Measurements from ENCODE around the gene SEMA5A.

The SEMA5A gene

GRCh38 chr5:9058666-9059065 is 487.2 kb downstream of the SEMA5A start:
- Histone ChIP-seq H3K4me3 (ENCODE audit: low read depth in 1 of 2, low read length in 2 of 2) (no peak overlapping the region), H3K27ac (ENCODE audit: low read depth, low read length) (no peak overlapping the region), H3K36me3 (ENCODE audit: control insufficient read depth in 1 of 2, insufficient read depth in 2 of 2, low read length in 2 of 2) (peaks cover 0 to 10% of the 10 kb centered on the region in 2 donors), H3K9me3 (ENCODE audit: control insufficient read depth in 1 of 2, low read length in 2 of 2) (no peaks in the 10 kb centered on the region), H3K4me1 (ENCODE audit: control insufficient read depth in 1 of 2, insufficient read depth in 2 of 2, low read length in 2 of 2) (peaks cover 0 to 4% of the 10 kb centered on the region in 2 donors), H3K27me3 (ENCODE audit: control insufficient read depth in 1 of 2, insufficient read depth in 2 of 2, low read length in 2 of 2) (no peaks in the 10 kb centered on the region), H3K9ac (ENCODE audit: low read depth in 1 of 2, low read length in 2 of 2) (no peak overlapping the region)

- Histone ChIP-seq H3K9me3 (ENCODE audit: control insufficient read depth in 1 of 2, low read length in 2 of 2) (no peaks in the 10 kb centered on the region), H3K4me1 (ENCODE audit: control insufficient read depth in 1 of 2, insufficient read depth in 2 of 2, low read length in 2 of 2) (peaks cover 0 to 4% of the 10 kb centered on the region in 2 donors), H3K9ac (ENCODE audit: low read depth in 1 of 2, low read length in 2 of 2) (no peak overlapping the region), H3K4me3 (ENCODE audit: low read depth in 1 of 2, low read length in 2 of 2) (no peak overlapping the region), H3K27ac (ENCODE audit: low read depth, low read length) (no peak overlapping the region), H3K36me3 (ENCODE audit: control insufficient read depth in 1 of 2, insufficient read depth in 2 of 2, low read length in 2 of 2) (peaks cover 0 to 14% of the 10 kb centered on the region in 2 donors), H3K27me3 (ENCODE audit: control insufficient read depth in 1 of 2, insufficient read depth in 2 of 2, low read length in 2 of 2) (no peaks in the 10 kb centered on the region)
These were observed 487.7 kb downstream of the SEMA5A start for GRCh38 chr5:9058161-9058560.

GRCh38 chr5:9057406-9058000 is 488.4 kb downstream of the SEMA5A start:
- no peaks in the 10 kb centered on the region for H3K9me3 ChIP-seq (ENCODE audit: control insufficient read depth in 1 of 2, low read length in 2 of 2)
- no peak overlapping the region for H3K27ac ChIP-seq (ENCODE audit: low read depth, low read length)
- no peak overlapping the region for H3K4me3 ChIP-seq (ENCODE audit: low read depth in 1 of 2, low read length in 2 of 2)
- no peak overlapping the region for H3K9ac ChIP-seq (ENCODE audit: low read depth in 1 of 2, low read length in 2 of 2)
- no peaks in the 10 kb centered on the region for H3K27me3 ChIP-seq (ENCODE audit: control insufficient read depth in 1 of 2, insufficient read depth in 2 of 2, low read length in 2 of 2)
- H3K4me1 ChIP-seq (ENCODE audit: control insufficient read depth in 1 of 2, insufficient read depth in 2 of 2, low read length in 2 of 2) = peaks cover 0 to 4% of the 10 kb centered on the region in 2 donors
- peaks cover 0 to 9% of the 10 kb centered on the region in 2 donors for H3K36me3 ChIP-seq (ENCODE audit: control insufficient read depth in 1 of 2, insufficient read depth in 2 of 2, low read length in 2 of 2)

- no peak overlapping the region for H3K27ac ChIP-seq (ENCODE audit: low read depth, low read length)
- H3K4me3 ChIP-seq (ENCODE audit: low read depth in 1 of 2, low read length in 2 of 2) = no peak overlapping the region
- no peaks in the 10 kb centered on the region for H3K9me3 ChIP-seq (ENCODE audit: control insufficient read depth in 1 of 2, low read length in 2 of 2)
- H3K27me3 ChIP-seq (ENCODE audit: control insufficient read depth in 1 of 2, insufficient read depth in 2 of 2, low read length in 2 of 2) = no peaks in the 10 kb centered on the region
- H3K9ac ChIP-seq (ENCODE audit: low read depth in 1 of 2, low read length in 2 of 2) = no peak overlapping the region
- peaks cover 0 to 9% of the 10 kb centered on the region in 2 donors for H3K36me3 ChIP-seq (ENCODE audit: control insufficient read depth in 1 of 2, insufficient read depth in 2 of 2, low read length in 2 of 2)
- peaks cover 0 to 4% of the 10 kb centered on the region in 2 donors for H3K4me1 ChIP-seq (ENCODE audit: control insufficient read depth in 1 of 2, insufficient read depth in 2 of 2, low read length in 2 of 2)
These were observed 489.8 kb downstream of the SEMA5A start for GRCh38 chr5:9056046-9056445.

GRCh38 chr5:9054821-9055589 is 490.9 kb downstream of the SEMA5A start:
- Histone ChIP-seq H3K9ac (ENCODE audit: low read depth in 1 of 2, low read length in 2 of 2) (no peak overlapping the region), H3K4me1 (ENCODE audit: control insufficient read depth in 1 of 2, insufficient read depth in 2 of 2, low read length in 2 of 2) (peaks cover 0 to 4% of the 10 kb centered on the region in 2 donors), H3K27ac (ENCODE audit: low read depth, low read length) (no peak overlapping the region), H3K36me3 (ENCODE audit: control insufficient read depth in 1 of 2, insufficient read depth in 2 of 2, low read length in 2 of 2) (peaks cover 0 to 9% of the 10 kb centered on the region in 2 donors), H3K9me3 (ENCODE audit: control insufficient read depth in 1 of 2, low read length in 2 of 2) (no peaks in the 10 kb centered on the region), H3K27me3 (ENCODE audit: control insufficient read depth in 1 of 2, insufficient read depth in 2 of 2, low read length in 2 of 2) (no peaks in the 10 kb centered on the region), H3K4me3 (ENCODE audit: low read depth in 1 of 2, low read length in 2 of 2) (no peak overlapping the region)

- H3K27ac ChIP-seq (ENCODE audit: low read depth, low read length) = no peak overlapping the region
- peaks cover 0 to 4% of the 10 kb centered on the region in 2 donors for H3K4me1 ChIP-seq (ENCODE audit: control insufficient read depth in 1 of 2, insufficient read depth in 2 of 2, low read length in 2 of 2)
- no peaks in the 10 kb centered on the region for H3K9me3 ChIP-seq (ENCODE audit: control insufficient read depth in 1 of 2, low read length in 2 of 2)
- H3K9ac ChIP-seq (ENCODE audit: low read depth in 1 of 2, low read length in 2 of 2) = no peak overlapping the region
- no peaks in the 10 kb centered on the region for H3K27me3 ChIP-seq (ENCODE audit: control insufficient read depth in 1 of 2, insufficient read depth in 2 of 2, low read length in 2 of 2)
- H3K36me3 ChIP-seq (ENCODE audit: control insufficient read depth in 1 of 2, insufficient read depth in 2 of 2, low read length in 2 of 2) = peaks cover 3 to 9% of the 10 kb centered on the region in 2 donors
- no peak overlapping the region for H3K4me3 ChIP-seq (ENCODE audit: low read depth in 1 of 2, low read length in 2 of 2)
These were observed 491.6 kb downstream of the SEMA5A start for GRCh38 chr5:9054322-9054721.

GRCh38 chr5:9052421-9052820 is 493.5 kb downstream of the SEMA5A start:
- Histone ChIP-seq H3K36me3 (ENCODE audit: control insufficient read depth in 1 of 2, insufficient read depth in 2 of 2, low read length in 2 of 2) (peaks cover 3 to 9% of the 10 kb centered on the region in 2 donors), H3K27ac (ENCODE audit: low read depth, low read length) (no peak overlapping the region), H3K4me1 (ENCODE audit: control insufficient read depth in 1 of 2, insufficient read depth in 2 of 2, low read length in 2 of 2) (no peaks in the 10 kb centered on the region), H3K9me3 (ENCODE audit: control insufficient read depth in 1 of 2, low read length in 2 of 2) (no peaks in the 10 kb centered on the region), H3K4me3 (ENCODE audit: low read depth in 1 of 2, low read length in 2 of 2) (no peak overlapping the region), H3K27me3 (ENCODE audit: control insufficient read depth in 1 of 2, insufficient read depth in 2 of 2, low read length in 2 of 2) (no peaks in the 10 kb centered on the region), H3K9ac (ENCODE audit: low read depth in 1 of 2, low read length in 2 of 2) (no peak overlapping the region)

GRCh38 chr5:9051779-9052178 is 494.1 kb downstream of the SEMA5A start:
- Histone ChIP-seq H3K27me3 (ENCODE audit: control insufficient read depth in 1 of 2, insufficient read depth in 2 of 2, low read length in 2 of 2) (no peaks in the 10 kb centered on the region), H3K36me3 (ENCODE audit: control insufficient read depth in 1 of 2, insufficient read depth in 2 of 2, low read length in 2 of 2) (peaks cover 3 to 9% of the 10 kb centered on the region in 2 donors), H3K4me1 (ENCODE audit: control insufficient read depth in 1 of 2, insufficient read depth in 2 of 2, low read length in 2 of 2) (no peaks in the 10 kb centered on the region), H3K27ac (ENCODE audit: low read depth, low read length) (no peak overlapping the region), H3K4me3 (ENCODE audit: low read depth in 1 of 2, low read length in 2 of 2) (no peak overlapping the region), H3K9me3 (ENCODE audit: control insufficient read depth in 1 of 2, low read length in 2 of 2) (no peaks in the 10 kb centered on the region), H3K9ac (ENCODE audit: low read depth in 1 of 2, low read length in 2 of 2) (no peak overlapping the region)

- Histone ChIP-seq H3K9me3 (ENCODE audit: control insufficient read depth in 1 of 2, low read length in 2 of 2) (no peaks in the 10 kb centered on the region), H3K27me3 (ENCODE audit: control insufficient read depth in 1 of 2, insufficient read depth in 2 of 2, low read length in 2 of 2) (no peaks in the 10 kb centered on the region), H3K27ac (ENCODE audit: low read depth, low read length) (no peak overlapping the region), H3K9ac (ENCODE audit: low read depth in 1 of 2, low read length in 2 of 2) (no peak overlapping the region), H3K4me1 (ENCODE audit: control insufficient read depth in 1 of 2, insufficient read depth in 2 of 2, low read length in 2 of 2) (no peaks in the 10 kb centered on the region), H3K36me3 (ENCODE audit: control insufficient read depth in 1 of 2, insufficient read depth in 2 of 2, low read length in 2 of 2) (peaks cover 0 to 3% of the 10 kb centered on the region in 2 donors), H3K4me3 (ENCODE audit: low read depth in 1 of 2, low read length in 2 of 2) (no peak overlapping the region)
These were observed 497.9 kb downstream of the SEMA5A start for GRCh38 chr5:9047932-9048331.

GRCh38 chr5:9046756-9047481 is 499.0 kb downstream of the SEMA5A start:
- H3K27ac ChIP-seq (ENCODE audit: low read depth, low read length) = no peak overlapping the region
- peaks cover 3 to 6% of the 10 kb centered on the region in 2 donors for H3K36me3 ChIP-seq (ENCODE audit: control insufficient read depth in 1 of 2, insufficient read depth in 2 of 2, low read length in 2 of 2)

More at GRCh38 chr5:9046756-9047481, 499.0 kb downstream of the SEMA5A start:
- H3K27me3 ChIP-seq (ENCODE audit: control insufficient read depth in 1 of 2, insufficient read depth in 2 of 2, low read length in 2 of 2) = no peaks in the 10 kb centered on the region
- no peak overlapping the region for H3K9ac ChIP-seq (ENCODE audit: low read depth in 1 of 2, low read length in 2 of 2)
- H3K9me3 ChIP-seq (ENCODE audit: control insufficient read depth in 1 of 2, low read length in 2 of 2) = no peaks in the 10 kb centered on the region
- no peak overlapping the region for H3K4me3 ChIP-seq (ENCODE audit: low read depth in 1 of 2, low read length in 2 of 2)
- H3K4me1 ChIP-seq (ENCODE audit: control insufficient read depth in 1 of 2, insufficient read depth in 2 of 2, low read length in 2 of 2) = no peaks in the 10 kb centered on the region
